OCI-M2 (cell line): ENCODE results near the gene C14orf132.
"Not testable (repeated sequence)": the region's sequence is repeated elsewhere in the genome, so short reads cannot be mapped to it uniquely, and the experiment has no call there.

ENCODE experiments used
- DNase-seq: peaks from one replicate; lab custom pipeline; 2025; ENCODE audit not compliant: unreplicated experiment; lab: John Stamatoyannopoulos, UW

C14orf132 gene

DNA sequence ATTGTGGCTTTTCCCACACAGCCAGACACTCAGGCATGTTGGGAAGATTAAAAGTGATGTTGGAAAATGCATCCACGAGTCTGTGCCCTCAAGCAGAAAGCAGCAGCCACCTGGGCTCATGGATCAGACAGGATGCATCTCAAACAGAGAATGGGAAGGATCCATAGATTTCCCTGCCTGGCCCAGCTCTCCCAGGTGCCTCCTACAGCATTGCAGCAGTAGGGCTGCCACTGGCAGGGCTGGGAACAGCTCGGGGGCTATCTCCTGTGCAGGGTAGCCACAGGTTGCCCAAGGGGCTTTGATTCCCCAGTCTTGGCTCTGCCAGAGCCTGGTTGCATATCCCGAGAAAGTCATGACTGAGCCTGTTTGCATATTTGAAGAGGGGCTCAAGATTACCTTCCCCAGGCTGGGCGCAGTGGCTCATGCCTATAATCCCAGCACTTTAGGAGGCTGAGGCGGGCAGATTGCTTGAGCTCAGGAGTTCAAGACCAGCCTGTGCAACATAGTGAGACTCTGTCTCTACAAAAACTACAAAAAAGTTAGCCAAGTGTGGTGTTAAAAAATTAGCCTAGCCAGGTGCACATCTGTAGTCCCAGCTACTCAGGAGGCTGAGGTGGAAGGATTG is 19.5 kb downstream of the C14orf132 start:
- DNase-seq, result no peak

- no peak for DNase-seq
Measured at GRCh38 chr14:96059519-96060135, 20.5 kb downstream of the C14orf132 start.

DNA sequence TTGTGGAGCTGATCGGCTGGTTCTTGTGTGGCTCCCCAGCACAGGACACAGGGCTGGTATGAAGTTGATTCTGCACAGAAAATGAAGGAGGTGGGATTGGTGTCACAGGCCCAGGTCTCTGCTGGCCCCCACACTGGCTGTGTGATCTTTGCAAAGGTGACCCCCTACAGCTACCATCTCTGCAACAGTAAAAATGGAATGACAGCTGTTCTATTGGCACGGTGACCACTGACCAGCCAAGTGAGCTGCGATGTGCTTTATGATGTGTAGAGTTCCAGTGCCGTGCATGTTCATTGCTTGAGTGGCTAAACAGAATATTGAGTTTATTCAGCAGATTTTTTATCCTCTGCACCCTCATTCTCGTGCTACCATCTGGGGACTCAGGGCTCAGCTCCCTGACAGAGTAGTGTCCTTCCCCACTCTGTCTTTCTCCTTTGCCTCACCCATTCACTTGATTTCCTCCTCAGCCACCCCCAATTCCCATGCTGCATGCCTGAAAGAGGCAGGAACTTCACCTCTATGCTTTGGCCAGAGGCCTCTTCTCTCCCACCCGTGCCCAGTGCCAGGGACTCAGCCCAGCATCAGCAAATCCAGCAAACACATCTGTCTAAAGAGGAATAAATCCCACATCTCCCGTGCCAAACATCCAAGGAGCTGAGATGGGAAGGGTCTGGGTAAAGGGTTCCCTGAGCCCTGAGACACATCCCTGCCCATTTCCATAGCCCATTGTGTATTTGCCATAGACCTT is 21.2 kb downstream of the C14orf132 start:
- DNase-seq, result no peak

- no peak for DNase-seq
Measured at GRCh38 chr14:96062010-96062409, 22.8 kb downstream of the C14orf132 start.

DNA sequence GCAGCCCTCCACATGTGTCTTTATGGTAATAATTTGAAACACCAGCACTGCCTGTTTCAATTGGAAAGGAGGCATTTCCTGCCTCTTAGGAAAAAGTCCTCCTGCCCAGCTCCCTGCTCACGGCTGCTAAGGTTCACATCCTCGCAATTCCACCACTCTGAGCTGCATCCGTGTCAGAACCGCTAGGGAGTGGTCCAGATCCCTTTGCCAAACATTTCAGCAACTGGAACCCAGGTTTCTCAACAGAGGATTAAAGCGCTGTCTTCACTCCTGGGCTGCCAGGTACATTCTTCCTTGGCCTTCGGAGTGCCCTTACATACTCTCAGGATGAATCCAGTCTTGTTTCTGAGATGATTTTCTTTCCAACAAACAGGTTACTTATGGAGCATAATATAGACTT is 23.3 kb downstream of the C14orf132 start:
- DNase-seq, result no peak

GRCh38 chr14:96064866-96065265 is 25.7 kb downstream of the C14orf132 start:
- no peak for DNase-seq

DNA sequence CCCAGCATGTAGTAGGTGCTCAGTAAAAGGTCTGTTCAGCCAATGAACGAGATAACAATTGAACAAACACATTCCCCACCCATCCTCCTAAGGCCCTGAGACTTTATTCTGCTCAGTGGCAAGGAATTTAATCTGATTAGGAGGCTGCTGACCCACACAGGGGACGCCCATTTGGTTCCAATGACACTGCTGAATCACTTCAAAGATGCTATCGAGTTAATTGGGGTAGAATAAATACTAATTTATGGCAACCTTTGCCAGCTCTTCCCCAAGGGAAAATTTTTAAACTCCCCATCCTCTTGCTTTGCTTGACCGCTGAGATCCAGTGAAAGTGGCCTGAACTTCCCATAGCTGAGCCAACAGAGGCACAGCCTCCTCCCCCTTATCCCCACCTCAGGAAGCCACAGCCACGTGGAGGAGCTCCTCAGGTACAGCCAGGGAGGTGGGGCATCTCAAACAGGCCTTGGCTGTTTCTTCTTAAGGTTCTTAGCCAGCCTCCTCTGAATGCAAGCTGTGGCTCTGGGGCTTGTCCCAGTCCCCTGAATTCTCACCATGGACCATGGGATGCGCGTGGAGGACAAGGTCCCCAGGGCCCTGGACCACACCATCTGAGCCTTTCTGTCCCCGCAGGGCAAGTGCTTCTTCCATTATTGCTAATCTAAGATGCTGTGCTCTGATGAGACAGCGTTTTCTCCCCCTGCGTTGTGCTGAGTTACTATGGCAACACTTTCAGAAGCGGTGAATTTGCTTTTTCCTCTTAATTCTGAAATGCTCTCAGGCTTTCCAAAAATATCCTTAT is 26.7 kb downstream of the C14orf132 start:
- DNase-seq, result no peak

DNA sequence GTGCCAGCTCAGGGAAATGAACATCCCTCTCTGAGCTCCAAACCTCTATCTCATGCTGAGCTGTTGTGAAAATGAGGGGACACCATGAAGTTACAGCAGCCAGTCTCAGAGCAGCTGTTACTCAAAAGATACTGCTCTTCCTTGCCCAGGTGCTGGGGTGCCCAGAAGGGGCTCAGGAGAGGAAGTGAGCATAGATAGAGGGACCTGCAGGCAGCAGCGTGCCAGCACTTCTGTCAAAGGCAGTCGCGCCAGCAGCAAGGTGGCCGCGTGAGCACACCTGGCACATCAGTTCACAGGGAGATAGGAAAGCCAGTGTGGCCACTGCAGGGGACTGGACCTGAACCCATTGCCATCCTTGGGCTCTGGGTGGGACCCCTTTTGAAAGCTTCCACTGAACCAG is 27.8 kb downstream of the C14orf132 start:
- no peak for DNase-seq

DNA sequence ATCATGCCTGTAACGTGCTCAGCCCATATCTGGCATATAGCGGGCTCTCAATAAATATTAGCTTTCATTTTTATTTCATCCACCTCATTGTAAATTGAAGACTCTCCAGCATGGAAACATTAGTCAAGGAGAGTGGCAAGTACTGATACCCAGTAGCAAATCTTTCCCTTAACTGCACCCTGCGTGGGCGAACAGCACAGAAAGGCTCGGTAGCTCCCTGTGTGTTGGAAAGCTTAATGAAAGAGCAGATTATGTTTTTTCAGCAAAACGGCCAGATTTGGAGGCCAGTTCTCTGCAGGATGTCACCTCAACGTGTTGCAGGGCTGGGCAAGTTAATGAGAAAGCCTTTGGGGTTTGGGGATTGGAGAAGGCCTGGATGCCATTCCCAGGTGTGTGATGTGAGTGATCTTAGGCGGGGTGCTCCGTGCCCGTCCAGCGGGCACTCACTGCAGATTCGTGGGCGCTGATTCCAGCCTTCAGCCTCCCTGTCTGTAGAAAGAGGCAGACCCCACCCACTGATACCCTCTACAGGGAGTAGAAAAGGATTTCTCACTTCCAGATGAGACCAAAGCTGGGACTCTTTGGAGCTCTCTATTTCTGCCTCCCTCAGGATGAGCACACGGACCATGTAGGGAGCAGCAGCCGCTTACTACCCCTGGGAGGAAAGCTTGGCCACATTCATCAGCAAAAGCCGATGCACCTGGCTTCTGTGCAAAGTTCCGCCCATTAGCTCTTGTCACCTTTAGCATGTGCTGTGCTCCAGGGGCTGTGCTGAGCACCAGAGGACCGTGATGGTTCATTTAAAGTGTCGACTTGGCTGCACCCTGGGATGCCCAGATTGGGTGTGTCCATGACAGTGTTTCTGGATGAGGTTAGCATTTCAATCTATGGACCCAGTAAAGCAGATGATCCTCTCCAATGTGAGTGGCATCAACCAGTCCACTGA is 29.1 kb downstream of the C14orf132 start:
- DNase-seq, result no peak

GRCh38 chr14:96069421-96069820 is 30.3 kb downstream of the C14orf132 start:
- no peak for DNase-seq

DNA sequence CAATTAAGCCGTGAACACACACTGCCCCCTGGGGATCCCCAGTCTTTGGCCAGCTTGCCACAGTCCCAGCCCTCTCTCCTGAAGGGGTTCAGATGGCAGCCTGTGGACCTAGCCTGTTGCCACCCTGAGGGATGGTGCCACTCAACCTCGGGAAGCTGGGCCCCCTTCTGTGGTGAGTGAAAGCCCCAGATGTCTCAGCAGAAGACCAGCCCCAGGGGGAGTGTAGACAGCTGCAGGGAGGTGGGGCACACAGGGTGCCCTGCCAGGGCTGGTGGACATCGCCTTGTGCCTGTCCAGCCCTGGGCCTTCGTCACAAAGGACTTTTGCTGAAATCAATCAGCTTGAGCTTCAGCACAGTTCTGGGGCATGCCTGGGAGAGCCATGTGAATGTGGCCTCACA is 32.4 kb downstream of the C14orf132 start:
- no peak for DNase-seq

GRCh38 chr14:96072076-96072475 is 32.9 kb downstream of the C14orf132 start:
- DNase-seq, result no peak

DNA sequence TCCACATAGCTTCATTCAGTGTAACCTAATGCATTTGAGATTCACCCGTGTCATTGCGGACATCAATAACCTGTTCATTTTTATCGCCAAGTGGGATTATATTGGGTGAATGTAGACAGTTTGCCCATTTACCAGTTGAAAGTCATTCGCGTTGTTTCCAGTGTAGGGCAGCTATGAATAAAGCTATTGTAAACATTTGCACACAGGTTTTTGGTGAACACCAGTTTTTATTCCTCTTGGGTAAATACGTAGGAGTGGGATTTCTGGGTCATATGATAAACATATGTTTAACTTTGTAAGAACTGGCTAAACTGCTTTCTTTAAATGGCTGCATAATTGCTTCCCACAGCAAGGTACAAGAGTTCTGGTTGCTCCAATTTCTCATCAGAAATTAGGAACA is 33.6 kb downstream of the C14orf132 start:
- no peak for DNase-seq

DNA sequence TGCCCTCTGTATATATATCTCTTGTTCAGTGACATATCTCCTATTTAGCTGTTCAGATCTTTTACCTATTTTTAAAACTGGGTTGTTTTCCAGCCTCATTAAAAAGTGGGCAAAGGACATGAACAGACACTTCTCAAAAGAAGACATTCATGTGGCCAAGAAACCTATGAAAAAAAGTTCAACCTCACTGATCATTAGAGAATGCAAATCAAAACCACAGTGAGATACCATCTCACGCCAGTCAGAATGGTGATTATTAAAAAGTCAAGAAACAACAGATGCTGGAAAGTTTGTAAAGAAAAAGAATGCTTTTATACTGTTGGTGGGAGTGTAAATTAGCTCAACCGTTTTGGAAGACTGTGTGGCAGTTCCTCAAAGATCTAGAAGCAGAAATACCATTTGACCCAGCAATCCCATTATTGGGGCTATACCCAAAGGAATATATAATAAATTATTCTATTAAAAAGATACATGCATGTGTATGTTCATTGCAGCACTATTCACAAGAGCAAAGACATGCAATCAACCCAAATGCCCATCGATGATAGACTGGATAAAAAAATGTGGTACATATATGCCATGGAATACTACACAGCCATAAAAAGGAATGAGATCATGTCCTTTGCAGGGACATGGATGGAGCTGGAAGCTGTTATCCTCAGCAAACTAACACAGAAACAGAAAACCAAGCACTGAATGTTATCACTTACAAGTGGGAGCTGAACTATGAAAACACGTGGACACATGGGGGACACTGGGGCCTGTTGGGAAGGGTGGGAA is 34.3 kb downstream of the C14orf132 start:
- not testable (repeated sequence) for DNase-seq

GRCh38 chr14:96077983-96078624 is 38.9 kb downstream of the C14orf132 start:
- no peak for DNase-seq

DNA sequence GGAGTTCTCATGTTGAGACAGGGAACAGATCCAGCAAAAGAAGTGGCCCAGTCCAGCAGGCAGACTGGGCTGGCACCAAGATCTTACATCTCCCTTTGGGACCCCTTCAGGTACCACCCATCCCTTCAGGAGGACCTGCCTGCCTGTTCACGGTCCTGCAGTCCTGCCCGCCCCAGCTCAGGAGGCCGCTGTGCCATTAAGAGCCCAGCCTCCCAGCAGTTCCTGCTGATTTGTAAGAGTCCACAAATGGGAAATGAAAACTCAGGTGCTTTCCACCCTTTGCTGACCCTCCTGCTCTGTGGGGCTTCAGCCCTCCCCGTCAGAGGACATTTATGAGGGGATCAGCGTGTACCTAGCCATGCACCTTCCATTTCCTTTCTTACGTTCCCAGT is 39.5 kb downstream of the C14orf132 start:
- no peak for DNase-seq

DNA sequence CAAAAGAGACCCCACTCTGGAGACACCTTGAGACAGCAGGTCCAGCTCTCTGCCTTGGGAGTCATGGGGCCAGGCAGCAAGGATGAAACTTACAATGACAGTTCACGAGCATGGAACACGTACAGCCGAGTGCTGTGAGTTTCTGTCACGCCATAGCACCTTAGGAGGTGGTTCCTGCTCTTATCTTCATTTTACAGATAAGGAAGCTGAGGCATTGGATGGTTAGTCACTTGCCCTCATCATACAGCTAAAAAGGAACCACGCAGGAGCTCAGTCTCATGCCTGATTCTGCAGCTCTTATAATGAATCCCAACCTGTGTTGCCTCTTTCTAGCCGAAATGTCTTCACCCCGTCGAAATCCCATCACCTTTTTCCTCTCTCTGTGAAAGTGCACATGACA is 39.9 kb downstream of the C14orf132 start:
- no peak for DNase-seq

DNA sequence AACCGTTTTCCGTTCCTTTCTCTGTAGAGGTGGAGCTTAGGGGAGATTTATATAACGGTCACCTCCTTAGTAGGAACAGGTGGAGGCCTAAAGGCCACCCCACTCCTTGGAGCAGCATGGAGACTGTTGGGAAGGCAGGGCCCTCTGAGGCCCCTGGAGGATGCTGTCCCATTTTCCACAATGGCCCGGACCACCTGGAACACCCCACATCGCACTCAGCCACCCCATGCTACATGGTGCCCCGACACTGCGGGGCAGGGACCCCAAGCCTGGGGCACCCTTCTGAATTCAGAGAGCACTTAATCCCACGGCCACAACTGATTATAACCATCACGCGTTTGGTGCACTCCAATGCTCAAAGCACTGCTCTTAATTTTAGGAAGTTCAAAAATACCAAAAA is 41.4 kb downstream of the C14orf132 start:
- no peak for DNase-seq

GRCh38 chr14:96081224-96081623 is 42.1 kb downstream of the C14orf132 start:
- DNase-seq, result no peak
